ENCODE measurements around the gene CKB. TPM values are rescaled to one million over a fixed set of nuclear protein-coding genes. Genes with fewer than 3 reads are reported as not detected.

CKB gene
- total RNA-seq, 6 experiments from 2014 or later: 3.6 to 57.1 (median 6.7) TPM

- no peak overlapping the region for H3K4me3 ChIP-seq
- DNase-seq (no peak), ATAC-seq (no peak)
- H3K4me1 ChIP-seq: no peaks in the 10 kb centered on the region
- H3K27ac ChIP-seq: no peak overlapping the region
- no peak for TF ChIP-seq POLR2A (IDR thresholded peaks at IDR 0.05)
- TF ChIP-seq CTCF (IDR thresholded peaks at IDR 0.05): no peak
- H3K9me3 ChIP-seq: no peaks in the 10 kb centered on the region
- 84% methylated on average over 8 of the region's 18 CpGs for whole genome bisulfite sequencing (ENCODE audit: insufficient coverage, low coverage, low lambda C conversion rate, missing lambda C conversion rate)
- intact Hi-C loops (cut with DNase I): loop anchor here (5.0 to 10.0 kb wide), 2 partner anchors 46 to 53 kb away; no protein-coding TSS in a partner anchor
- no peaks in the 10 kb centered on the region for H3K36me3 ChIP-seq
- H3K27me3 ChIP-seq: no peaks in the 10 kb centered on the region
Measured at GRCh38 chr14:103547941-103548462, 25.4 kb upstream of the CKB start.

GRCh38 chr14:103547455-103547940, 24.9 kb upstream of the CKB start:
- DNase-seq: no peak
- WGBS (ENCODE audit: insufficient coverage, low coverage, low lambda C conversion rate, missing lambda C conversion rate): 58% methylated on average over 2 of the region's 11 CpGs
- Histone ChIP-seq H3K27me3 (no peaks in the 10 kb centered on the region), H3K9me3 (no peaks in the 10 kb centered on the region), H3K4me3 (no peak overlapping the region), H3K36me3 (no peaks in the 10 kb centered on the region), H3K4me1 (no peaks in the 10 kb centered on the region), H3K27ac (no peak overlapping the region)
- intact Hi-C loops (cut with DNase I): loop anchor here (5.0 to 10.0 kb wide), 2 partner anchors 45 to 53 kb away; no protein-coding TSS in a partner anchor
- TF ChIP-seq CTCF (IDR thresholded peaks at IDR 0.05): no peak
- TF ChIP-seq POLR2A (IDR thresholded peaks at IDR 0.05): no peak
- no peak for ATAC-seq

- H3K36me3 ChIP-seq: no peaks in the 10 kb centered on the region
- H3K27me3 ChIP-seq: no peaks in the 10 kb centered on the region
- no peaks in the 10 kb centered on the region for H3K4me1 ChIP-seq
- ATAC-seq: peak; percentile 55 to 72 (median 72)
- no CpG with 5 or more reads among the region's 21 CpGs for WGBS (ENCODE audit: insufficient coverage, low coverage, low lambda C conversion rate, missing lambda C conversion rate)
- no peak overlapping the region for H3K27ac ChIP-seq
- DNase-seq: peak; percentile 75 to 82 (median 78)
- no peak overlapping the region for H3K4me3 ChIP-seq
- intact Hi-C loops (cut with DNase I): loop anchor here (5.0 to 10.0 kb wide), 2 partner anchors 45 to 52 kb away; no protein-coding TSS in a partner anchor
- H3K9me3 ChIP-seq: no peaks in the 10 kb centered on the region
- TF ChIP-seq POLR2A (IDR thresholded peaks at IDR 0.05) (no peak), CTCF (IDR thresholded peaks at IDR 0.05) (peak; percentile 86 to 92 (median 90))
Measured at GRCh38 chr14:103546652-103547454, 24.2 kb upstream of the CKB start.

GRCh38 chr14:103545915-103546651, 23.5 kb upstream of the CKB start:
- H3K9me3 ChIP-seq: no peaks in the 10 kb centered on the region
- intact Hi-C loops (cut with DNase I): loop anchor here (5.0 to 10.0 kb wide), 2 partner anchors 44 to 51 kb away; no protein-coding TSS in a partner anchor
- TF ChIP-seq CTCF (IDR thresholded peaks at IDR 0.05): no peak
- no peaks in the 10 kb centered on the region for H3K27me3 ChIP-seq
- H3K27ac ChIP-seq: no peak overlapping the region
- no peaks in the 10 kb centered on the region for H3K36me3 ChIP-seq
- ATAC-seq: no peak
- WGBS (ENCODE audit: insufficient coverage, low coverage, low lambda C conversion rate, missing lambda C conversion rate): 62% methylated on average over 12 of the region's 27 CpGs
- H3K4me3 ChIP-seq: no peak overlapping the region
- peak in 2 of 3 donors; percentile 16 to 52 for DNase-seq
- no peaks in the 10 kb centered on the region for H3K4me1 ChIP-seq
